ENCODE data around the gene SH2D1A. TPM values are rescaled to one million over a fixed set of nuclear protein-coding genes. Genes with fewer than 3 reads are reported as not detected.

The SH2D1A gene
- total and polyA plus RNA-seq, 2 donors (not counting 1 experiment from before 2014, with no cell fraction given): 0.04 TPM; not detected in 1

DNA sequence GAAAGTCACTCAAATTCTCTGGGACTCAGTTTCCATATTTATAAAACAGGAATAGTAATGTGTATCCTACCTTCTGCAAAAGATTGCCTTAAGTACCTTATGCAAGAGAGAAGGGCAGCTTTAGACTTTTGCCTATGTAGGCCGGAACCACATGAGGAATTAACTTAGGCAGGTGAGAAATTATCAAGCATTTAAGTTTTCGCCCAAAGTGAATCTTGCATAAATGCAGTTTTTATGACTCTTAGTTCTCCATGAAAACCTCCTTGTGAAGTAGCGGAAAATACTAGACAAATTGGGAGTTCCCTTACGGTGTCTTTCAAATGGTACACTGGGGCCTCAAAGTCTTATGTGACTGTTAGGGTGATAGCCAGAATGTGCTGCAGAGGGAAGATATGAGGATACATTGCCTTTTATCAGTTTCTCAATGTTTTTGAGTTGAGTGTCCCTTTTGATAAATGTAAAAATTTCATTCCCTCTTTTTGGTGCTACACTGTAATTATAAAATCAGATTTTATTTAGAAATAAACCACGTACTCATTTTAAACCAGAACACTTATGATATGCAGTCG lies 2.6 kb downstream of the SH2D1A start:
- Mint-ChIP-seq H3K4me1 (no peaks in the 10 kb centered on the region), H3K4me3 (no peak overlapping the region), H3K9me3 (ENCODE audit: insufficient read depth) (no peaks in the 10 kb centered on the region), H3K27me3 (no peaks in the 10 kb centered on the region), H3K27ac (no peak overlapping the region)
- TF ChIP-seq EZH2 (IDR thresholded peaks at IDR 0.05; ENCODE audit: borderline replicate concordance, insufficient read depth, low read depth, low read length, poor library complexity, severe bottlenecking): no peak
- TF ChIP-seq, protein P1, sequence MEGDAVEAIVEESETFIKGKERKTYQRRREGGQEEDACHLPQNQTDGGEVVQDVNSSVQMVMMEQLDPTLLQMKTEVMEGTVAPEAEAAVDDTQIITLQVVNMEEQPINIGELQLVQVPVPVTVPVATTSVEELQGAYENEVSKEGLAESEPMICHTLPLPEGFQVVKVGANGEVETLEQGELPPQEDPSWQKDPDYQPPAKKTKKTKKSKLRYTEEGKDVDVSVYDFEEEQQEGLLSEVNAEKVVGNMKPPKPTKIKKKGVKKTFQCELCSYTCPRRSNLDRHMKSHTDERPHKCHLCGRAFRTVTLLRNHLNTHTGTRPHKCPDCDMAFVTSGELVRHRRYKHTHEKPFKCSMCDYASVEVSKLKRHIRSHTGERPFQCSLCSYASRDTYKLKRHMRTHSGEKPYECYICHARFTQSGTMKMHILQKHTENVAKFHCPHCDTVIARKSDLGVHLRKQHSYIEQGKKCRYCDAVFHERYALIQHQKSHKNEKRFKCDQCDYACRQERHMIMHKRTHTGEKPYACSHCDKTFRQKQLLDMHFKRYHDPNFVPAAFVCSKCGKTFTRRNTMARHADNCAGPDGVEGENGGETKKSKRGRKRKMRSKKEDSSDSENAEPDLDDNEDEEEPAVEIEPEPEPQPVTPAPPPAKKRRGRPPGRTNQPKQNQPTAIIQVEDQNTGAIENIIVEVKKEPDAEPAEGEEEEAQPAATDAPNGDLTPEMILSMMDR (IDR thresholded peaks at IDR 0.05): no peak
- Histone ChIP-seq H3K27me3 (replicated peaks in 1 of 4; ENCODE audit: control extremely low read depth in 1 of 4, control insufficient read depth in 3 of 4, insufficient read depth in 4 of 4, low read length in 3 of 4) (no peaks in the 10 kb centered on the region), H3K4me1 (ENCODE audit: control insufficient read depth in 2 of 2, insufficient read depth in 2 of 2, low read length in 2 of 2) (no peaks in the 10 kb centered on the region), H3K36me3 (replicated peaks in 1 of 2; ENCODE audit: control extremely low read depth in 1 of 2, control insufficient read depth in 1 of 2, extremely low read depth in 1 of 2, insufficient read depth in 2 of 2, low read length in 1 of 2) (no peaks in the 10 kb centered on the region), H4K20me1 (ENCODE audit: control insufficient read depth, insufficient read depth, low read length, poor library complexity, severe bottlenecking) (no peaks in the 10 kb centered on the region), H3K9ac (ENCODE audit: low read length) (no peak overlapping the region), H3K4me2 (replicated peaks; ENCODE audit: low read depth, low read length, poor library complexity, severe bottlenecking) (no peak overlapping the region), H3K9me3 (ENCODE audit: control extremely low read depth in 1 of 3, control insufficient read depth in 2 of 3, insufficient read depth in 1 of 3, low read length in 2 of 3) (no peaks in the 10 kb centered on the region), H3K4me3 (ENCODE audit: control extremely low read depth in 1 of 5, extremely low read depth in 1 of 5, insufficient read depth in 1 of 5, low read depth in 2 of 5, low read length in 4 of 5) (no peak overlapping the region), H2AFZ (ENCODE audit: insufficient read depth, low read depth, low read length, poor library complexity, severe bottlenecking) (no peak overlapping the region), H3K27ac (ENCODE audit: low read length in 2 of 2) (no peak overlapping the region), H3K79me2 (ENCODE audit: control insufficient read depth, insufficient read depth, low read length) (no peaks in the 10 kb centered on the region)
- 100% methylated on average over 1 of the region's 6 CpGs for WGBS (ENCODE audit: insufficient coverage)
- DNase-seq (no peak), ATAC-seq (ENCODE audit: low read depth) (no peak)
- ChIA-PET CTCF (no interaction called here), POLR2A (no interaction called here)
- intact Hi-C loops (cut with micrococcal nuclease): no loop called here

DNA sequence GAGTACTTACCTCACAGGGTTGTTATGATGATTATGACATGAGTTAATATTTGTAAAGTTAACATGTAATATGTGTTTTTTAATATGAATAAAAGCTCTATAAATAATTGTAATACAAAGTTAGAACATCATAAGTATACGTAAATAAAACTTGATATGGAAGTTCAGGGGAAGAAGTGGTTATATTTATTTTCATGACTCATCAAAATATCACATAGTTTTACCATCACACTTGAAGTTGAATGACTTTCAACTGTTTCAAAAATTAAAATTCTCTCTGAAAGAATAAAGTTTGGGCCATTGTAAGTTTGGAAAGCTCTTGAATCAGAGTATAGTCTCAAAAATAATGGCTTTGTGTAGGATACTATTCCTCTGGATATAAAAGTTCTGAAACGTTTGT lies 8.3 kb downstream of the SH2D1A start:
- no peak for TF ChIP-seq EZH2 (IDR thresholded peaks at IDR 0.05; ENCODE audit: borderline replicate concordance, insufficient read depth, low read depth, low read length, poor library complexity, severe bottlenecking)
- TF ChIP-seq, protein P1 (IDR thresholded peaks at IDR 0.05): no peak
- no peaks in the 10 kb centered on the region for H3K79me2 ChIP-seq (ENCODE audit: control insufficient read depth, insufficient read depth, low read length)
- Mint-ChIP-seq H3K4me1 (no peaks in the 10 kb centered on the region), H3K9me3 (ENCODE audit: insufficient read depth) (no peaks in the 10 kb centered on the region), H3K27ac (no peak overlapping the region), H3K4me3 (no peak overlapping the region), H3K27me3 (peaks cover 7% of the 10 kb centered on the region)
- no peak overlapping the region for H3K9ac ChIP-seq (ENCODE audit: low read length)
- no peaks in the 10 kb centered on the region for H4K20me1 ChIP-seq (ENCODE audit: control insufficient read depth, insufficient read depth, low read length, poor library complexity, severe bottlenecking)
- H3K36me3 ChIP-seq (replicated peaks in 1 of 2; ENCODE audit: control extremely low read depth in 1 of 2, control insufficient read depth in 1 of 2, extremely low read depth in 1 of 2, insufficient read depth in 2 of 2, low read length in 1 of 2): no peaks in the 10 kb centered on the region
- no peaks in the 10 kb centered on the region for H3K27me3 ChIP-seq (replicated peaks in 1 of 4; ENCODE audit: control extremely low read depth in 1 of 4, control insufficient read depth in 3 of 4, insufficient read depth in 4 of 4, low read length in 3 of 4)
- ChIA-PET POLR2A (no interaction called here), CTCF (no interaction called here)
- intact Hi-C loops (cut with micrococcal nuclease): no loop called here
- no peak overlapping the region for H3K4me3 ChIP-seq (ENCODE audit: control extremely low read depth in 1 of 5, extremely low read depth in 1 of 5, insufficient read depth in 1 of 5, low read depth in 2 of 5, low read length in 4 of 5)
- no peak overlapping the region for H2AFZ ChIP-seq (ENCODE audit: insufficient read depth, low read depth, low read length, poor library complexity, severe bottlenecking)
- no peaks in the 10 kb centered on the region for H3K4me1 ChIP-seq (ENCODE audit: control insufficient read depth in 2 of 2, insufficient read depth in 2 of 2, low read length in 2 of 2)
- H3K27ac ChIP-seq (ENCODE audit: low read length in 2 of 2): no peak overlapping the region
- DNase-seq (no peak), ATAC-seq (ENCODE audit: low read depth) (no peak)
- WGBS (ENCODE audit: insufficient coverage): no CpG with 5 or more reads among the region's 2 CpGs
- H3K4me2 ChIP-seq (replicated peaks; ENCODE audit: low read depth, low read length, poor library complexity, severe bottlenecking): no peak overlapping the region
- no peaks in the 10 kb centered on the region for H3K9me3 ChIP-seq (ENCODE audit: control extremely low read depth in 1 of 3, control insufficient read depth in 2 of 3, insufficient read depth in 1 of 3, low read length in 2 of 3)
